ENCODE measurements around the gene LINGO1. TPM values are rescaled to one million over a fixed set of nuclear protein-coding genes. Genes with fewer than 3 reads are reported as not detected.

The LINGO1 gene
- polyA plus RNA-seq, 1 of the 3 experiments (the other 2 are of a cell fraction): 0.56 TPM

Other genes starting within 250 kb of the LINGO1 start
- gene PEAK1, start 212.8 kb downstream of the LINGO1 start, polyA plus RNA-seq (2012; rRNA removed): 9.0 and 13.0 TPM in 2 replicates
- 27.7 and 34.3 TPM in 2 replicates for gene HMG20A, start 212.0 kb downstream of the LINGO1 start, polyA plus RNA-seq (2012; rRNA removed)

Data from SK-N-SH (cell line).